ENCODE measurements around the gene FARS2.

The FARS2 gene

DNA sequence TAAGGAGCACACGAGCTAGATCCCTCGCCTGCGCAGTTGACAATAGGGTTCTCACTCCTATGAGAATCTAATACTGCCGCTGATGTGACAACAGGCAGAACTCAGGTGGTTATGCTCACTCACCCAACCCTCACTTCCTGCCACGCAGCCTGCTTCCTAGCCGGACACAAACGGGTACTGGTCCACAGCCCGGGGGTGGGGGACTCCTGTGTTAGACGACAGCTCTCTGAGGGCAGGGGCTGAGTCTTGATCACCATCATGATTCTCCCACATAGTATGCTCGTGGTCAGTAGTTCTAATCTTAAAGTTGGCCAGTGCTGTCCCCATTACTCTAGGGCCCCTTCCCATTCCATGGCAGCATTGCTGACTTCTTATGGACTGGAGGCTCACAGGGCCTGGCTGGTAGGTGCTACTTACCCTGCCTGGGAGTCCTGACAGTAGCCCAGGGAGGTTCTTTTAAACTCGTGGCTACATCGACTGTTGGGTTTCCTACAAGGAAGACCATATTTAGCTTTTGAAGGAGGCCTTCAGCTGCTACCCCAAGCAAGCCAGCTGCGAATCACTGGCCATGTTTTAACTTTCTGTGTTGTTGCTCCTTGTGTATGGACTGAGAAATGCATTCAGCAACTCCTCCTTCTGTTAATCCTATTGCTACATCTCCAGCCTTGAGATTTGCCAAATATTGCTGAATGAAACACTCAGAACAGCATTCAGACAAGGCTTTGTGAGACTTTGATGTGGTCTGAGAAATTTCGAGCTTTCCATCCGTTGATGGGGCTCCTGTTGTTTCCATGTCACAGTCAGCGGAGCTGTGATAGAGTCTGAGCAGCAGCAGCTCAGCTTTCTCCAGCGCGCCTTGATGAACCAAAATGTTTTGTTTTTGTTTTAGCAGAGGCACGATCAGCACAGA lies 445.1 kb downstream of the FARS2 start:
- DNase-seq = no peak

DNA sequence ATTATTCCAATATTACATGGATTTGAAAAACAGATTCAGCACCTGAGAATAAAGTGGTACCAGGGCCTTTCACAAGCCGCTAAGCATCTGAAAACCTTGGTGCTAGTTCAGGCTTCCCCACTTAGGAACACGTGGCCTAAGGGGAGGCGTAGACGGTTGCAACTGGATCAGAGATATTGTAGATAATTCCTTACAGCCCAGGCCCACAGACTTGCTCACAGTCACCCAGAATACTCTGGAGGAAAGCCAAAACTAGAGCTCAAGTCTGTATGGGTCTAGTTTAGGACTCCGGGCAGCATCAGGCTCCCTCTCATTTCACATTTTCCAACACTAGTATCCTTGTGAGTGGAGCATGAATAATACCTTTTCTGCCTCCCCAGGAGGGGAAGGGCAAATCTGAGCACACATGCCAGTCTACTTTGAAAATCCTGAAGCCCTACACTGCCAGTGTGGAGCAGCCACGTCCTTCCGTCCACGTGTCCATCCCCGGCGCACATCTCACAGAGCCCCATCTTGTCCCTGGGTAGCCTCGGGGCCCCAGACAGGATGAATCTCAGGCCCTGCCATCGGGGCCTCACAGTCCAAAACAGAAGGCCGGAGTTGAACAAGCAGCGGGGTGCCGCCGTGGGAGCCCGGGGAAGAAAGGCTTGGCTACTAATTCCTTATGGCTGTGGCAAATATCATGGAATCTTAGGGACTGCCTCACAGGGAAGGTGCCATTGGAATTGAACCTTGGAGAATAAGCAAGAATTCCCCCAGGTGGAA lies 446.1 kb downstream of the FARS2 start:
- DNase-seq = no peak

DNA sequence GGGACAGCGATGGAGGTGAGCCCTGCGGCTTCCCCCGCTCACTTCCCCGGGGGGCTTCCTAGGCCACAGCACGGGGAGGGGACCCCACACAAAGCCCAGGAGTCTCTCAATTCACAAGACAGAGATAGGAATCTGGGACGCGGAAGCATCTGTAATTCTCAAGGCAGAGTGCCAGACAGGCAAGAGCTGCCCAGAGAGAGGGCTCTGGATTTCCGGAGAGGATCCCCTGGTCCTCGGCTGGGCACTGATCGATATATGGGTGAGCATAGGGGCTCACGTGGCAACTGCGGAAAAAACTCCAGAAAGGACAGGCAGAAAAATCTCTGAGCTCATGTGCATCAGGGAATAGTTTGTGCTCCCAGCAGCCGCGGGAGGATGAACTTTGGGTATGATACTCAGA lies 449.2 kb downstream of the FARS2 start:
- no peak for DNase-seq

DNA sequence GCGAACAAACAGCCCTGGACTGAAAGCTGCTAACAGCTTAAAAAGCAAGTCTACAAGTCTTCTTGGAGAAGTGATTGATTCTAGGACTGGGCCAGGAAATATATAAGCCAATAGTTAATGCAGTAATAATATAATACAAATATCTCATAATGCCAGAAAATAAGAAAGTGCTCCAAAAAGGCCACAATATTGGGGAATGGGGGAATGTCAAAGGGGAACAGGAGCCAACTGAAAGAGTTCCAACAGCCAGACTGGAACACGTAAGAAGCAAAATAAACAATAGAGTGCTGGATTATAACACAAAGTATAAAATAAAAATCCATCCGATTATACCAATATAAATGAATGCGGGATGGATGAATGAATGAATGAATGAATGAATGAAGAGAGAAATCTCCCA lies 449.6 kb downstream of the FARS2 start:
- no peak for DNase-seq

DNA sequence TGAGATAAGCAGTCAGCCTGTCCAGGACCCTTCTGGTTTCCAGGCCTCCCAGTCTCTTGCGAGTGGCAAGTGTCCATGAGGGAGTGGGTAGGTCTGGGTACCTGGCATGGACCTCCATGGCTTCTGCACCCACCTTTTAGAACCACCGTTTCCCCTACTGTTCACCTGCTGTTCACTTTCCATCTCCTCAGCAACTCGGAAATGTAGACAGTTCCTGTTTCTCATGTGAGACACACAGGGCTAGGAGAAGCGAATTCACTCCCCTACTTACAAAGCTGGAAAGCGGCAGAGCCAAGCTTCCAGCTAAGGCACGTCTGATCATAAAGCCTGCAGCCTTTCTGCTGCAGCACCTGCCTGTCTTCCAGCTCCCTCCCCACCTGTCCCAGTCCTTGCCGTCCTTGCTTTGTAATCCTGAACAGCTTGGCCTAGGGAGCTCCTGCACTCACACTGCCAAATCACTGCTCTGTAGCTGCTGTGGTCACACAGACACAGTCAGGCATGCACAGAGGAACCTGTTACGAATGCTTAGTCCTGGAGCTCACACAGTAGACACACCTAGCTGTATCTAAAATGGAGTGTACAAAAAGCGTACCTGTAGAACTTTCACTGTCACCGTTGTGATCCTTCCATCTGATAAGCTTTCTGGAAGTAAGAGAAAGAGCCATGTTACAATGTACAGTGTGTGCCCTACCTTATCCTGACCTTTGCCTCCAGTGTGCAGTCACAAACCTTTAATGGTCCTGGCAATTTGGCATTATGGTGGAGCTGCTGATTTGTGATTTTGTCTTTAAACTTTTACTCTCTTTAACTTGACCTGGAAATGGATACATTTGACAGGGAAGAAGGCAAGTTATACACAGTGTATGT lies 451.3 kb downstream of the FARS2 start:
- no peak for DNase-seq

DNA sequence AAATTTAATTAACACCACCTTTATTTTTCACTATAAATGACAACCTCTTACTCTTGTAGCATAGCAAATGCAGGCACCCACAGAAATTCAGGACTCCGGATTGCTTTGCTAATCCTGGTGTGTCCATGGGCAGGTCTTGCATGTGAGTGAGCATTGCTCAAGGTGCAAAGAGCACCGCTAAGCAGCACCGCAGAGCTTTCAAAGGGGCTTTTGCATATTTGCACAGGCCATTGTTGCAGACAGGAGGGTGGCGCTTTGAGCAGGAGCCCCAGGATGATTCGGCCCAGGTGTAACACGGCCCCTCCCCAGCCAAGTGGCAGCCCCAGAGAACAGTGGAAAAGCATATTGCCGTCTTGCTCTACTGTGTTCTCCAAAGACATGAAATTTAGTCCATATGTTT lies 452.2 kb downstream of the FARS2 start:
- no peak for DNase-seq

DNA sequence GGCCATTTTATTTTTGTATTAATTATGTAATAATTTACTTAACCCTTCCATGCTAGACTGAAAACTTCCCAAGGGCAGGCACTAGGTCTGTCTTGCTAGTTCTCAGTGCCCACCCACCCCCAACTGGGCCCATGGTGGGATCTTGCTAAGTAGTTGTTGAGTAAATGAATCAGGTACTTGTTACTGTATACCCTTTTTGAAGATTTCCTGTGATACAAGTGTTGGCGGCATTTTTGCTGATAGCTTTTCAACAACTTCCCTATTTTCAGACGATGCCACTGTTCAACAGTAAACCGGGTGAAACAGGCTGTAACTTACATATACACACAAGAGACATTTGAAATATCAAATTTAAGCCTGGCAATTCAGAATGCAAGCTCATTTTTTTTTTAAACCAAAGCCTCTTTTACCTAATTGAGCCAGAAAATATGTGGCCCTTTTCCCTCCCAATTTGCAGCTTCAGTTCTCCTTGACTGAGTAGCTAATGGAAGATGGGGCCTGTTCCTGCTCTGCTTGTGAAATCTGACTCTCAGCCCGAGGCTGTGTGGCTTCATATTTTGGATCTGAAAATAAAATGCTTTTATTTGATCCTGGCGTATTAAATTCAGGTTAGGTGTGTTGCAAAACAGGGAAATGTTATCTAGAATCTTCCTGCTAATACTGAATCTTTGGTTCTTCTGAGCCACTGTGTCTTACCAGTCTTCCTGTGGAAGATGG lies 457.1 kb downstream of the FARS2 start:
- no peak for DNase-seq

DNA sequence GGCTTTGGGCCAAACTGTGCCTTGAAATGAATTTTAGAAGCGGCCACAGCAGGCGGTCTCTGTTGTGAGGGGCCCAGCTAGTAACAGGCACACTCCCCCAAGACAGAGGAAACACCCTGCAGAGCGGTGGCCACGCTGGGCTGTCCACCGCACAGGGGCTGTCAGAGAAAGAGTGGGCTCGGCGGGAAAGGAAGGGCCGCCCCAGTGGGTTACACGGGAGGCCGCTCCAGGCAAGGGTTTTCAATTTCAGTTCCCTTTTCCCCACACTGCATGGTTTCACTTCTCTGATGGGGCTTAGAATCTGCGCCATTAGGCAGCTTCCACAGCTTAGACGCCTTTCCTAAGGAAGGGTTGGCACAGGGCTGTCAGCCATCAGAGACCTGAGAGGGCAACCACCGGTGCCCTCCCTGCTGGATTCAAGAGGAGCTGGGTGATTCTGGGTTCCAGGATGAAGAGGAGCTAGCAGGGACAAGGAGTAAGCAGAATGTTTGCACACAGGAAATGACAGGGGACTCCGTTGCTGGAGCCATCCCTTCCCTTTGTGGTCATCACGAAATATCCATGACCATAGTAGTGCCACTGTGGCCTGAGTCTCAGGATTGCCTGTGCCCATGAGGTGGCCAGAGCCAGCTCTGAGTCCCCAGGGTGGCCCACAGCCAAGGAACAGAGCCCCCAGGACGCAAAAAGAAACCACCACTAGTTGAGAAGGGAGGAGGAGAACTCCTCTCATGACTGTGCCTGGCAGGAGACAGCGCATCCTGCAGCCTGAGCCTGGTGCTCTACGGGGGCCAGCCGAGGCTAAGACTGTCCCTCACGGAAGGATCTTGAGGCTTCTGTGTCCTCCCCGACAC lies 462.8 kb downstream of the FARS2 start:
- DNase-seq = no peak

DNA sequence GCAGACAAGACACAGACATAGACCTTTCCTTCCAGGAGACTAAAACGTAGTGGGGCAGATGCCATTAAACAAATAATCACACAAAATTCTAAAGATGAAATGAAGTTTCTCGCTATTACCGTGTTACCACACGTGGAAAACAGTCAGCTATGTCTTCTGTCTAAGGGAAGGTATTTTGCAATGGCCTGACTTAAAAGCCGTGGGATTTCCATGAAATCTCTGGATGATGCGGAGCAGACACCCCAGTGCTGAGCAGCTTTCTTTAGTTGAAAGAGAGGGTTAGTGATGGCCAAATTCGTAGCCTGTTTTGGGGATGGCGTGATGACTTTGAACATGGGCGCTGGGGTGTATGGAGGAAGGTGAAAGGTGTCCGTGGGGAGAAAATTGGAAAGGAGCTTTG lies 463.6 kb downstream of the FARS2 start:
- no peak for DNase-seq

DNA sequence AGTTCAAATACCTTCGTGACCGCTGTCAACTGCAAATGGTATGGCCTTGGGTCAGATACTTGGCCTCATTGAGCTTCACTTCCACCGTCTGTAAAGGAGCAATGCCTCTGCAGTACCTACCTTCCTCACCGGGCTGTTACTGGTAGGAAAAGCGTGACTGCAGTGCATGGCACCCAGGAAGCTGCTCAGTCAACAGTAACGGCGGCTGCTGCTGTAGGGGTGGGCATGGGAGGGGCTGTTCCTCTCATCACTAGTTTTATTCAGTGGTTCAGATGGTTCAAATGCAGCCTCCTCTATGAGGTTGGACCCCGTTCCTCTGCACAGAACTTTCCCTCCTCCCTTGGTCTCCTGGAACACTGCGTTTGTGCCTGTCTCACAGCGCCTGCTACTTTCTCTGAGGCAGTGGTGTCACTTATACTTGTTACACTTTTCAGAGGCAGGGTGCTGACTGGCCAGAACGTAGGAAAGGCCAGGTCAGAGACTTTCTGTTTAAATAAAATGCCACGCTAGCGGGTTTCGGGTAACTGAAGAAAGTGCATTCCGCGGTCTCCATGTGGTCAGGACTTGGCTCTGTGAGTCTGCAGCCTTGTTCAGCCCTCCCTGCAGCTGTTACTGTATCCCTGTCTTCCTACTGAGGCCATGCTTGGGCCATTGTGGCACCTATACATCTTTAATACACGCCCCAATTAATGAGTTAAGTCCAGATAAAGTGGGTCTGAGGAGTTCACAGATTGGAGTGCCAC lies 465.8 kb downstream of the FARS2 start:
- DNase-seq = no peak

DNA sequence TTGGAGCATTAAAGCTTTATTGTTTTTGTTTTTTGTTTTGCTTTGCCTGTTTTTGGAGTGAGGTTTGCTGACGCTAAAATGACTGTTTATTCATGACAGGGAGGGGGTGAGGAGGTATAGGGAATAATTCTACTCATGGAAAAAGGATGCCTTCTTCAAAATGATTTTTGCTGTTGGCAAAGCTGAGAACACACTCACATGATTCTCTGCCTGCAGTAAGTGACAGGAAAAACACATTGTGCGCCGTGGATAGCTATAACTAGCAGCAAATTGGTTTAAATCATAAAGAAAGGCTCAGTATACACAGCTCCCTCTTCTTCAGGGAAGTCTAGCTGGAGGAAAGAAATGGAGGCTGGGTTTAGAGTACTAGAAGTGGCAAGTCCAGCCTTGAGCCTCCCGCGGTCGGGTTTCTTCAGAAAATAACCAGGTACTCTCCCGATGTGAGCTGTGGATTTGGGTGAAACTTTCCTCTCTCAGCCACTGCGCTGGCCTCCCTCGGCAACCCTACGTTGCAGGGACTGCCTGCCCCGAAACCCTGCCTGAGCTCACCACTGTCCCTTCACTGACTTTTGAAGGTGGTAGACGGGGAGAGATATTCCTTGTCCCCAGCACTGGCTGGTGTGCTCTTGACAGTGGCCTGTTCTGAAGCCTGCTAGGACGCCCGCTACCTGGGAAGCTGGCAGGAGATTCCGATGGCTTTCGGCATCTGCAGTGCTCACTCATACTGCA lies 467.2 kb downstream of the FARS2 start:
- no peak for DNase-seq

DNA sequence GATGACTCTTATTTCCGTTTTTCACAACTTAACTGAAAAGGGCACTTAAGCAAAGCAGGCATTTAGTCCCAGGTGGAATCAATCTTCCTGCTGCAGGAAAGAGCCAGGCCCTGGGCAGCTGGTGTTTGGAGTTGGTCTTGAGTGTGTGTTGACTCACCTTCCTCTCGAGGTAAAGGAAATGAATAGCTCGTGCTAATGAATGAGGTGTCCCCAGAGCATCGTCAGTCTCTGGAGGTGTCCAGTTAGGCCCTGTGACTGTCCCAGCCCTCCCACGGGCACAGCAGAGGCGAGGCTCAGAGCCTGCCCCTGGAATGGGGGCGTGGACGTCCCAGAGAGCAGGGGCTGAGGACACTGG lies 467.7 kb downstream of the FARS2 start:
- no peak for DNase-seq

DNA sequence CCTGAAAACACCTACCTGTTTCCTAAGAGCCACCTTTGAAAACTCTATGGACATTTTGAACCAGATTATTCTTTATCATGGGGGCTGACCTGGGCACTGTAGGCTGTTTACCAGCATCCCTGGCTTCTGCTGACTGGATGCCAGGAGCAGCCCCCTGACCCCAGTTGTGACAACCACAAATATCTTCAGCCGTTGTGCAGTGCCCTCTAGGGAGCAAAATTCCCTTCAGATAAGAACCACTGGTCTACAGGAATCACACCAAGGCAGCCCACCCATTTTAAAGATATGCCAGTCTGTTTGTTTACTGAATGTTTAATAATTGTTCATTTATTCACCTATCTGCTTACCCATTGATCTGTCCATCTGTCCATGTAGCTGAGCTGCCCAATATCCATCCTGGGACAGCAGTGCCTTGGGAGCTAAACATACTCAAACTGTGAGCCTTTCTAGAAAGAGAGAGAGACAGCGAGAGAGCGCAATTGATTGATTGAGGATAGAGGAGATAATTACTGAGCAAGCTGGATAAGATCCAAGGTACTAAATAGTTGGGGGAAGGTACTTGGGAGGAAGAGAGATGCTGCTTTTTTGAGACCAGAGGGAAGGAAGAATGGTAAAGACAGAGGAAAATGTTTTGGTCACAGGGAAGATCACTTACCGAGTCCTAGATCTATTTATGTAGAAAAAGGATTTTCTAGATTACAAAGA lies 468.7 kb downstream of the FARS2 start:
- no peak for DNase-seq

DNA sequence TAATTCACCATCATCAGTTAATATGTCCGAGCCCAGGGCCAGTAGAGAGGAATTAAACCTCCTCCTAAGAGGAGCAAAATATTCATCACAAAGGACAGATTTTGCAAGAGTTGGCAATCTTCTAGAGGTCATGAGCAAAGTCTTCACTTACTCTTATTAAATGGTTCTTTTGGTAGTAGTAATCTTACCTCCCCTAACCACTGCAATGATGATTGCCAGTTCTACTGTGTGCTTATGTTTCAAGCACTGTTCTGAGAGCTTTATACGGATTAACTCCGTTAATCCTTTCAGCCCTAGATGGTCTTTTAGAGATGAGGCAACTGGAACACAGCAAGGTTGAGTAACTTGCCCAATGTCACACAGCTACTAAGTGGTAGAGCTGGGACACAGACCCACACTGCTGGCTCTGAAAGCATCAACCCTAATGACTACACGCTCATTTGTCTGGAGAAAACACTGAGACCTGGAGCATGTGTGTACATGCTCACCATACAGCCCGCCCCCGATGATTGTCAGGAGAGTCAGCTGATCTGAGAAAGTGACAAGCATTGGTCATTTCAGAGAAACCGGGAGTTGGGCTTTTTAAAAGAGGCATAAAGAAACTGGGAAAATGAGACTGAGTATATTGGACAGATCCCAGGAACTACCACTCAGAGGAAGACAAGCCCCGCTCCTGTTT lies 469.4 kb downstream of the FARS2 start:
- no peak for DNase-seq

DNA sequence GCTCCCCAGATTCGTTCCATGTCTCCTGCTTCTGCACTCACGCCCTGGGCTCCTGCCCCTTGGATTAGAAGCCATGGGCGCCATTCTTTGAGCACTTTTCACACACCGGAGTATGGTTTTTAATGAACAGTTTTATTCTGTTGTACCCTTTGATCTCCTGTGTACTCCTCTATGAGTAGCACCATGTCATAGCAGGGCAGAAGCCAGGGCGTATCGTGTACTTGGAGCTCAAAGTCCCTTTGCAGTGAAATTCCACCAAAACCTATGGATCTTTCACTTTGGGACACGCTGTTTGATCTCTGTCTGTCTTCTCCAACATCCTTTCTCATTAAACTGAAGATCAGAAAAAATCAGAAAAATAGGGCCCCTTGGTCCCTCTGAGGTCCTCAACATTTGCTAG lies 470.1 kb downstream of the FARS2 start:
- DNase-seq = no peak

DNA sequence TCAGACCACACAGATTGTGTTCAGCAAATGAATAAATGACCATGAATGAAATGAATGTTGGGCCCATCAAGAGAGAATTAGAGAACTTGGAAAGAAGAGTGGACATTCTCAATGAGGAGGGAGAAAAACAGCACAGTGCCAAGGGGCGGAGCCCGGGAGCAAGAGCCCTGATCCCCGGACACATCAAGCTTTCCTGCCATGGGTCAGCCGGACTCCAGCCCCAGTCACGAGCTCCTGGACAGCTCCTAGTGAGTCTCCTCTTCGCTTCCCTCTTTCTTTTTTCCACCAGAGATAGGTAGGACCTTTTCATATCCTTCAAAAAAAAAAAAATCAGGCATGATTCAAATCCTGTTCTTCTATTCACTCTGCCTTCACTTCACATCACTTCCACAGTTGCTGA lies 471.2 kb downstream of the FARS2 start:
- no peak for DNase-seq

DNA sequence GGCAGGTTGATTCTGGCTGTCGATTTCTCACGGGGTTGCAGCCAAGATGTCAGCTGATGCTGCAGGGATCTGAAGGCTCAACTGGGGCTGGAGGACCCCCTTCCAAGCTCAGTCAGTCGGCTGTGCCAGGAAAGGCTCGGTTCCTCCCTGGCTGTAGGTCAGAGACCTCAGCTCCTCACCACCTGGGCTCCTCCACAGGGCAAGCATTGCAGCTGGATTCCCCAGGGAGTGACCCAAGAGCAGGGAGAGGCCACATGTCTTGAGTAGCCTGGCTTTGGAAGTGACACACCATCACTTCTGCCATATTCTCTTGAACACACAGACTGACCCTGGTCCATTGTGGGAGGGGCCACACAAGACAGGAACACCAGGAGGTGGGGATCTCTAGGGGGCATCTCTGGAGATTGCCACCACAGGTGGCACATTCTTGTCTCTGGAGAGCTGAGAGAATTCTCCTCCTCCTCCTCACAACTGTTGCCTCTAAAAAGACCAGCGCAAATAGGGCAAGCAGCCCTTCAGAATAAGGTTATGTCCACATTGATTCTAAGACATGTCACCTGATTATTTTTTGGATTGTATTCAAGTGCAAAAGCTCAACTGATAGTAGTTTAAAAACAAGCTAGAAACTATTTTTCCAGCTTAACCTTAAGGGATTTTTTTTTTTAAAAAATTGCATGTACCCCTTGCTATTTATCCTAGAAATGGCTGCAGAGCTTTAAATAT lies 474.9 kb downstream of the FARS2 start:
- DNase-seq = no peak

DNA sequence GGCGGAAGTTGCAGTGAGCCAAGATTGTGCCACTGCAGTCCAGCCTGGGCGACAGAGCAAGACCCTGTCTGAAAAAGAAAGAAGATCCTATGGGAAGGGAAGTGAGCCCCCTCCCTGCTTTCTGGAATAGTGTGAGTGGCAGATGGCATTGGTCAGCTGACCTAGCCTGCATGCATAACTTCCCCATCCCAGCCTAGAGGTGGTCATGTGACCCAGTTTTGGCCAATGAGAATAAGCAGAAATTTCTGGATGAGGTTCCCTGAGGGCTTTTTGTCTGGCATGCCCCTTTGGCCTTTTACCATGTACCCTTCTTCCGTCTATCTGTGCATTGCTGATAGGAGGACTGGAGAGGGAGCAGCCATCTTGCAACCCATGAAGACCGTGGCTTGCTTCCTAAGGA lies 476.1 kb downstream of the FARS2 start:
- DNase-seq = no peak
